ENCODE data around the gene PCDH9. TPM values are rescaled to one million over a fixed set of nuclear protein-coding genes. Genes with fewer than 3 reads are reported as not detected.

The PCDH9 gene
- total RNA-seq, 1 experiment from 2014 or later = 10.1 TPM

GRCh38 chr13:67003743-67004142 lies 226.4 kb downstream of the PCDH9 start:
- TF ChIP-seq CTCF (IDR thresholded peaks at IDR 0.05; ENCODE audit: unreplicated experiment) = no peak
- Mint-ChIP-seq H3K4me3 (ENCODE audit: unreplicated experiment) (no peak overlapping the region), H3K27ac (ENCODE audit: low read depth, unreplicated experiment) (no peak overlapping the region), H3K27me3 (ENCODE audit: insufficient read depth, unreplicated experiment) (no peaks in the 10 kb centered on the region), H3K36me3 (ENCODE audit: insufficient read depth, unreplicated experiment) (no peaks in the 10 kb centered on the region), H3K9me3 (ENCODE audit: unreplicated experiment) (peaks cover 2% of the 10 kb centered on the region), H3K4me1 (ENCODE audit: insufficient read depth, unreplicated experiment) (no peaks in the 10 kb centered on the region)
- BruUV-seq (replicated peaks) = no TSS peak
- intact Hi-C loops (cut with micrococcal nuclease) = no loop called here
- CTCF ChIA-PET = interaction anchor here (0.7 kb wide), 1 partner anchor 80 kb away, joined by 3 read pairs; no protein-coding TSS in a partner anchor
- POLR2A ChIA-PET = no interaction called here
- DNase-seq (ENCODE audit: unreplicated experiment) = no peak

GRCh38 chr13:67001363-67001762 lies 228.8 kb downstream of the PCDH9 start:
- no peak overlapping the region for H3K4me3 Mint-ChIP-seq (ENCODE audit: unreplicated experiment)
- intact Hi-C loops (cut with micrococcal nuclease) = no loop called here
- no peaks in the 10 kb centered on the region for H3K4me1 Mint-ChIP-seq (ENCODE audit: insufficient read depth, unreplicated experiment)
- ChIA-PET POLR2A (interaction anchor here (0.6 to 1.0 kb wide), 3 partner anchors 9 to 191 kb away, joined by 3 to 4 read pairs (median 3); no protein-coding TSS in a partner anchor), CTCF (interaction anchor here (0.6 kb wide), 1 partner anchor 20 kb away, joined by 4 read pairs; no protein-coding TSS in a partner anchor)
- DNase-seq (ENCODE audit: unreplicated experiment) = no peak
- no peaks in the 10 kb centered on the region for H3K36me3 Mint-ChIP-seq (ENCODE audit: insufficient read depth, unreplicated experiment)
- BruUV-seq (replicated peaks) = no TSS peak
- no peak overlapping the region for H3K27ac Mint-ChIP-seq (ENCODE audit: low read depth, unreplicated experiment)
- peaks cover 13% of the 10 kb centered on the region for H3K9me3 Mint-ChIP-seq (ENCODE audit: unreplicated experiment)
- no peak for TF ChIP-seq CTCF (IDR thresholded peaks at IDR 0.05; ENCODE audit: unreplicated experiment)
- H3K27me3 Mint-ChIP-seq (ENCODE audit: insufficient read depth, unreplicated experiment) = no peaks in the 10 kb centered on the region

GRCh38 chr13:66996503-66996902 lies 233.6 kb downstream of the PCDH9 start:
- Mint-ChIP-seq H3K36me3 (ENCODE audit: insufficient read depth, unreplicated experiment) (no peaks in the 10 kb centered on the region), H3K4me1 (ENCODE audit: insufficient read depth, unreplicated experiment) (peaks cover 13% of the 10 kb centered on the region), H3K27ac (ENCODE audit: low read depth, unreplicated experiment) (peak overlapping the region; percentile 23), H3K27me3 (ENCODE audit: insufficient read depth, unreplicated experiment) (no peaks in the 10 kb centered on the region), H3K4me3 (ENCODE audit: unreplicated experiment) (no peak overlapping the region), H3K9me3 (ENCODE audit: unreplicated experiment) (peaks cover 13% of the 10 kb centered on the region)
- ChIA-PET POLR2A (no interaction called here), CTCF (interaction anchor here (2.4 kb wide), 1 partner anchor 12 kb away, joined by 5 read pairs; no protein-coding TSS in a partner anchor)
- no TSS peak for BruUV-seq (replicated peaks)
- no peak for TF ChIP-seq CTCF (IDR thresholded peaks at IDR 0.05; ENCODE audit: unreplicated experiment)
- intact Hi-C loops (cut with micrococcal nuclease) = loop anchor here (10.0 kb wide), 1 partner anchor 228 kb away; no protein-coding TSS in a partner anchor
- DNase-seq (ENCODE audit: unreplicated experiment) = no peak

GRCh38 chr13:66995203-66995611 lies 234.9 kb downstream of the PCDH9 start:
- ChIA-PET POLR2A (no interaction called here), CTCF (interaction anchor here (0.6 to 2.4 kb wide), 3 partner anchors 14 to 175 kb away, joined by 3 to 5 read pairs (median 3); no protein-coding TSS in a partner anchor)
- BruUV-seq (replicated peaks) = no TSS peak
- Mint-ChIP-seq H3K9me3 (ENCODE audit: unreplicated experiment) (peaks cover 13% of the 10 kb centered on the region), H3K27ac (ENCODE audit: low read depth, unreplicated experiment) (no peak overlapping the region), H3K27me3 (ENCODE audit: insufficient read depth, unreplicated experiment) (no peaks in the 10 kb centered on the region), H3K36me3 (ENCODE audit: insufficient read depth, unreplicated experiment) (no peaks in the 10 kb centered on the region), H3K4me3 (ENCODE audit: unreplicated experiment) (no peak overlapping the region), H3K4me1 (ENCODE audit: insufficient read depth, unreplicated experiment) (peaks cover 13% of the 10 kb centered on the region)
- no peak for TF ChIP-seq CTCF (IDR thresholded peaks at IDR 0.05; ENCODE audit: unreplicated experiment)
- intact Hi-C loops (cut with micrococcal nuclease) = loop anchor here (10.0 kb wide), 1 partner anchor 230 kb away; no protein-coding TSS in a partner anchor
- no peak for DNase-seq (ENCODE audit: unreplicated experiment)

Measured in MCF 10A (cell line).